SU-DHL-6 (cell line): Measurements from ENCODE around the gene CAB39.
A peak's percentile ranks its signal among the peaks of the same experiment; 100 is the strongest.

Experiments used
- H2AFZ ChIP-seq: fragments of 200-600 bp; sonication (generic); 2 replicates; pipeline ENCODE4 v1.6.1; 2014; ENCODE audit warnings: low read depth, mild to moderate bottlenecking, moderate library complexity, mixed read lengths, antibody characterized with exemption, low read length; ENCODE audit not compliant: severe bottlenecking
- H3F3A ChIP-seq: fragments of 200-600 bp; shearing (Covaris generic); 2 replicates; pipeline ENCODE4 v1.6.0; 2016; ENCODE audit warnings: antibody characterized with exemption, mild to moderate bottlenecking; ENCODE audit not compliant: insufficient read depth
- H3K27ac ChIP-seq: fragments of 200-600 bp; sonication (generic); 2 replicates; pipeline ENCODE4 v1.5.1; 2016; ENCODE audit warnings: low read depth, mild to moderate bottlenecking, low read length, moderate library complexity, mixed read lengths
- H3K27me3 ChIP-seq: fragments of 200-600 bp; sonication (generic), shearing (Covaris generic); 2 replicates; pipeline ENCODE4 v1.6.0; 2014; ENCODE audit warnings: mild to moderate bottlenecking, low read length
- H3K36me3 ChIP-seq: fragments of 200-600 bp; sonication (generic); 2 replicates; pipeline ENCODE4 v1.6.1; 2014; ENCODE audit warnings: mild to moderate bottlenecking, low read length, mixed read lengths
- H3K4me2 ChIP-seq: fragments of 300-600, 200-600 bp; shearing (Covaris generic), sonication (generic); 2 replicates; pipeline ENCODE4 v1.6.0; 2014; ENCODE audit warnings: low read length, low read depth, mild to moderate bottlenecking; ENCODE audit not compliant: poor library complexity, severe bottlenecking
- H3K4me3 ChIP-seq: fragments of 200-600 bp; sonication (generic); 2 replicates; pipeline ENCODE4 v1.5.1; 2014; ENCODE audit warnings: antibody characterized with exemption, low read length, mild to moderate bottlenecking, mixed read lengths; ENCODE audit not compliant: insufficient read depth, poor library complexity, severe bottlenecking
- H3K79me2 ChIP-seq: fragments of 200-600 bp; sonication (generic); 2 replicates; pipeline ENCODE4 v1.6.1; 2014; ENCODE audit warnings: mild to moderate bottlenecking, low read length, moderate library complexity; ENCODE audit not compliant: insufficient read depth
- H3K9ac ChIP-seq: fragments of 200-600 bp; sonication (generic); 2 replicates; pipeline ENCODE4 v1.7.0; 2014; ENCODE audit warnings: mild to moderate bottlenecking, low read length
- H3K9me2 ChIP-seq: fragments of 200-600 bp; sonication (generic); replicated peaks from 2 replicates; pipeline ENCODE4 v1.6.1; 2014; ENCODE audit warnings: low read length; ENCODE audit not compliant: insufficient read depth
- H3K9me3 ChIP-seq: fragments of 200-600 bp; sonication (generic); 2 replicates; pipeline ENCODE4 v1.6.1; 2014; ENCODE audit warnings: low read length, mixed read lengths; ENCODE audit not compliant: insufficient read depth
- H4K20me1 ChIP-seq: fragments of 200-600 bp; sonication (generic); 2 replicates; pipeline ENCODE4 v1.6.1; 2014; ENCODE audit warnings: low read depth, mild to moderate bottlenecking, antibody characterized with exemption, low read length, moderate library complexity, mixed read lengths
- EZH2phosphoT487 ChIP-seq: fragments of 200-600 bp; sonication (generic), shearing (Covaris generic); conservative IDR thresholded peaks from 2 replicates; pipeline ENCODE4 v1.6.1; 2018; ENCODE audit warnings: mild to moderate bottlenecking, antibody characterized with exemption, low read length, moderate library complexity, mixed read lengths
- TF ChIP-seq, protein P1 (sequence below): fragments of 200-600 bp; sonication (generic); IDR thresholded peaks from one replicate; pipeline ENCODE4 v1.5.1; 2017; ENCODE audit warnings: antibody characterized with exemption, mild to moderate bottlenecking, low read length, moderate library complexity; ENCODE audit not compliant: insufficient read depth, poor library complexity, severe bottlenecking

The CAB39 gene

DNA sequence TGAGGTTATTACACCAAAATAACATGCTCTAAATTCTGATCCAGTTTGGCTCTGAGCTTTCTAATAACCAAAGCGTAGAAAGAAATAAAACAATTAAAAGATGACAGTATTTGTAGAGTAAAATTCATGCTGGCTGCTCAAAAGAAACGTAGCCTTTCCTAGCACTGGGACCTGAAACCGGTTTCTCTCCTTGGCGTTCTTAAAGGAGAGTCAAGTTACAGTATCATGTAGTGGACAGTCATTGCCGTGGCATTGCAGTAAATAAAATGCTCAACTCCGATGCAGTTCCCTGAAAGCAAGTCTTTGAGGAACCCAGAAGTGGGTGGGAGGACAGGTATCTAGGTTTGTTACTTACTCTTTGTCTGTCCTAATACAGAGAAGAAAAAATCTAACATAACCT is 99.4 kb downstream of the CAB39 start:
- H3K4me2 ChIP-seq, result no peak overlapping the region
- H3K4me3 ChIP-seq, result no peak overlapping the region
- H3K36me3 ChIP-seq, result peaks cover 3% of the 10 kb centered on the region; the same call in 1 of the 2 replicates

DNA sequence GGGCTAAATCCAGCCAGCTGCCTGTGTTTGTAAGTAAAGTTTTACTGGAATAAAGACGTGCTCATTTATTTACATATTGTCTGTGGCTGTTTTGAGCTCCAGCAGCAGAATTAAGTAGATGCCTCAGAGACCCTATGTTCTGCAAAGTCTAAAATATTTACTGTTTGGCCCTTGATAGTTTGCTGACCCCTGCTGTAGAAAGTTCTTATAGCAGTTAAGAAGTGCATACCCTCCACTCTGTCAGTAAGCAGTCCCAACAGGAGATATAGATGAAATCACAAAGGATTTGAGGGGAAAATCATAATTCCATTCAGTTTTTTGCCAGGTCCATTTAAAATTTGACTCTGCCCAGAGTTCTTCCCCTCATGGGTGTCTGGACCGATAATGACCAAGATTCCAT is 102.0 kb downstream of the CAB39 start:
- Histone ChIP-seq H3K4me2 (no peak overlapping the region), H3K27me3 (no peaks in the 10 kb centered on the region), H3K79me2 (no peaks in the 10 kb centered on the region), H3K9ac (no peak overlapping the region), H3K36me3 (peaks cover 11% of the 10 kb centered on the region; the same call in 1 of the 2 replicates), H4K20me1 (no peaks in the 10 kb centered on the region), H3K4me3 (no peak overlapping the region), H3K9me2 (no peaks in the 10 kb centered on the region), H3F3A (no peaks in the 10 kb centered on the region; the same call in 1 of the 2 replicates), H2AFZ (no peak overlapping the region), H3K27ac (no peak overlapping the region), H3K9me3 (no peaks in the 10 kb centered on the region)
- TF ChIP-seq EZH2phosphoT487, result no peak
- TF ChIP-seq, protein P1, sequence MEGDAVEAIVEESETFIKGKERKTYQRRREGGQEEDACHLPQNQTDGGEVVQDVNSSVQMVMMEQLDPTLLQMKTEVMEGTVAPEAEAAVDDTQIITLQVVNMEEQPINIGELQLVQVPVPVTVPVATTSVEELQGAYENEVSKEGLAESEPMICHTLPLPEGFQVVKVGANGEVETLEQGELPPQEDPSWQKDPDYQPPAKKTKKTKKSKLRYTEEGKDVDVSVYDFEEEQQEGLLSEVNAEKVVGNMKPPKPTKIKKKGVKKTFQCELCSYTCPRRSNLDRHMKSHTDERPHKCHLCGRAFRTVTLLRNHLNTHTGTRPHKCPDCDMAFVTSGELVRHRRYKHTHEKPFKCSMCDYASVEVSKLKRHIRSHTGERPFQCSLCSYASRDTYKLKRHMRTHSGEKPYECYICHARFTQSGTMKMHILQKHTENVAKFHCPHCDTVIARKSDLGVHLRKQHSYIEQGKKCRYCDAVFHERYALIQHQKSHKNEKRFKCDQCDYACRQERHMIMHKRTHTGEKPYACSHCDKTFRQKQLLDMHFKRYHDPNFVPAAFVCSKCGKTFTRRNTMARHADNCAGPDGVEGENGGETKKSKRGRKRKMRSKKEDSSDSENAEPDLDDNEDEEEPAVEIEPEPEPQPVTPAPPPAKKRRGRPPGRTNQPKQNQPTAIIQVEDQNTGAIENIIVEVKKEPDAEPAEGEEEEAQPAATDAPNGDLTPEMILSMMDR, result peak; percentile 33

More for the DNA sequence above, 99.4 kb downstream of the CAB39 start:
- Histone ChIP-seq H4K20me1 (no peaks in the 10 kb centered on the region), H3K9me2 (no peaks in the 10 kb centered on the region), H2AFZ (no peak overlapping the region), H3K27ac (no peak overlapping the region), H3F3A (no peaks in the 10 kb centered on the region; the same call in 1 of the 2 replicates), H3K79me2 (no peaks in the 10 kb centered on the region), H3K9ac (no peak overlapping the region), H3K27me3 (no peaks in the 10 kb centered on the region), H3K9me3 (no peaks in the 10 kb centered on the region)
- TF ChIP-seq, protein P1, result no peak
- no peak for TF ChIP-seq EZH2phosphoT487

DNA sequence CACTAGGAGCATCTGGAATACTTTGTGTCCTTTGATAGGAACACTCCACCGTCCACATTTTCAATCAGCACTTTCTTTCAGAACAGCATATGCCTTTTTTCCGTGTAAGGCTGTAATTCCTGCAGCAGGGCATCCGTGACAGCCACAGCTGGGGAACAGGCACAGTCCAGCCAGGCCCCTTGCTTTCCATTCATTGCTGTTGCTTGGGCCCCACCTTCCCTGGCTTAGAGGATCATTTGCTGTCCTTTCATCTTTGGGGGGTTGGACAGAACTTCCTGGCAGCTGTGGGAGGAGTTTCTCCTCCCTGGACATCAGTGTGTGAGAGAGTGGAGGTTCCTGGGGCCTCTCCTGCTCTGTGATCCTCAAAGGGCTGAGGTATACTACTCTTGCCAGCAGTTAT is 102.4 kb downstream of the CAB39 start:
- peaks cover 9% of the 10 kb centered on the region; the same call in 1 of the 2 replicates for H3K36me3 ChIP-seq
- no peaks in the 10 kb centered on the region for H3K9me2 ChIP-seq
- H3K27me3 ChIP-seq, result no peaks in the 10 kb centered on the region
- TF ChIP-seq, protein P1, result no peak
- TF ChIP-seq EZH2phosphoT487, result no peak
- no peak overlapping the region for H3K4me3 ChIP-seq
- H4K20me1 ChIP-seq, result no peaks in the 10 kb centered on the region
- no peak overlapping the region for H3K9ac ChIP-seq
- no peaks in the 10 kb centered on the region for H3K79me2 ChIP-seq
- no peaks in the 10 kb centered on the region for H3K9me3 ChIP-seq
- no peak overlapping the region for H3K27ac ChIP-seq
- no peak overlapping the region for H3K4me2 ChIP-seq
- no peak overlapping the region for H2AFZ ChIP-seq
- no peaks in the 10 kb centered on the region; the same call in 1 of the 2 replicates for H3F3A ChIP-seq
